ENCODE data around the gene AKAP7. TPM values are rescaled to one million over a fixed set of nuclear protein-coding genes. Genes with fewer than 3 reads are reported as not detected.

Gene AKAP7
- total and polyA plus RNA-seq, 12 donors: 1.8 to 15.4 (median 8.7) TPM

DNA sequence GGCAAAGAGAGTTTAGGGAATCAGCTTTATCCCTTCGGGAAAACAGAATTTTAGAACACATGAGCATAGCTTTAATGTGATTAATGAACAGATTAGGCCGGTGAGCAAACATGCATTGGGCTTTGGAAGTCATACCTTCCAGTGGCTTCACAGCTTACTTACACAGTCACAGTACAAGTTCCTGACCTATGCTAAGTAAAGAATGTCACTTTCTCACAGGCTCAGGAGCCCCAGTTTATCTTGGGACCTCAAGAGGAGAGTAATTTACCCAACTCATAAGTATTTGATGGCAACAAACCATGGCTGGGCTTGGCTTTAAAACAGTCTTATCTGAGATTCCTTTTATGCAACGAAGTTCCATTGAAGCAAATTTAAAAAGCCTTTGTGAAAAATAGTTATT is 195.9 kb downstream of the AKAP7 start:
- DNase-seq (no peak), ATAC-seq (no peak)
- H3K9me3 ChIP-seq: no peaks in the 10 kb centered on the region
- H3K4me1 ChIP-seq: no peaks in the 10 kb centered on the region
- no peaks in the 10 kb centered on the region for H3K36me3 ChIP-seq
- WGBS, 2 donors: 65 to 66% methylated on average over 3 of the region's 3 CpGs
- intact Hi-C loops (cut with DNase I): no loop called here
- no peak overlapping the region for H3K4me3 ChIP-seq
- H3K27ac ChIP-seq: no peak overlapping the region
- H3K27me3 ChIP-seq: no peaks in the 10 kb centered on the region
- TF ChIP-seq, protein P1, sequence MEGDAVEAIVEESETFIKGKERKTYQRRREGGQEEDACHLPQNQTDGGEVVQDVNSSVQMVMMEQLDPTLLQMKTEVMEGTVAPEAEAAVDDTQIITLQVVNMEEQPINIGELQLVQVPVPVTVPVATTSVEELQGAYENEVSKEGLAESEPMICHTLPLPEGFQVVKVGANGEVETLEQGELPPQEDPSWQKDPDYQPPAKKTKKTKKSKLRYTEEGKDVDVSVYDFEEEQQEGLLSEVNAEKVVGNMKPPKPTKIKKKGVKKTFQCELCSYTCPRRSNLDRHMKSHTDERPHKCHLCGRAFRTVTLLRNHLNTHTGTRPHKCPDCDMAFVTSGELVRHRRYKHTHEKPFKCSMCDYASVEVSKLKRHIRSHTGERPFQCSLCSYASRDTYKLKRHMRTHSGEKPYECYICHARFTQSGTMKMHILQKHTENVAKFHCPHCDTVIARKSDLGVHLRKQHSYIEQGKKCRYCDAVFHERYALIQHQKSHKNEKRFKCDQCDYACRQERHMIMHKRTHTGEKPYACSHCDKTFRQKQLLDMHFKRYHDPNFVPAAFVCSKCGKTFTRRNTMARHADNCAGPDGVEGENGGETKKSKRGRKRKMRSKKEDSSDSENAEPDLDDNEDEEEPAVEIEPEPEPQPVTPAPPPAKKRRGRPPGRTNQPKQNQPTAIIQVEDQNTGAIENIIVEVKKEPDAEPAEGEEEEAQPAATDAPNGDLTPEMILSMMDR (IDR thresholded peaks at IDR 0.05): no peak

DNA sequence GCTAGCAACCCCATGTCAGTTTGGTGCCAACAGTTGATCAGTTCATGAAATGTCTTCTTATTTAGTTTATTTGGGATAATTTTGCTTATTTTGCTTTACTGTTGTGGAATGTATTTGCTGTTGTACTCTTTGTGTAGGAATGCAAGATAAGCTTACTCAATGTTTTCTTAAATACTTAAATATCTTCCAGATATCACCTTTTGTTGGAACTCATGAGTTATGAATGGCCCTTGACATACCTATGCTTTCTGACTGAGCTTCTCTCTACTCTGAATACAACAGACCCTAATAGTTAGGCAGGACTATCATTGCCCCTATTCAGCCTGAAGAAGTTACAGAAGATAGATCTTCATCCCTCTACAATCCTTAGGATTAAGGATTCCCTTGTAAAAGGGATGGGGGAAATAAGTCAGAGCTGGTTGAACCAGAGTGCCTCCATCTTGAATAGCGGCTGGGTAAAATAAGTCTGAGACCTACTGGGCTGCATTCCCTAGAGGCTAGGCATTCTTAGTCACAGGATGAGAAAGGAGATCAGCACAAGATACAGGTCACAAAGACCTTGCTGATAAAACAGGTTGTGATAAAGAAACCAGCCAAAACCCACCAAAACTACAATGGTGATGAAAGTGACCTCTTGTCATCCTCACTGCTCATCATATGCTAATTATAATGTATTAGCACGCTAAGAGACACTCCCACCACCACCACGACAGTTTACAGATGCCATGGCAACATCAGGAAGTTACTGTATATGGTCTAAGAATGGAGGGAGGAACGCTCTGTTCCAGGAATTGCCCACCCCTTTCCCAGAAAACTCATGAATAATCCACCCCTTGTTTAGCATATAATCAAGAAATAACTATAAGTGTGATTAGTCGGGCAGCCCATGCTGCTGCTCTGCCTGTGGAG is 196.9 kb downstream of the AKAP7 start:
- WGBS, 2 donors: 86 to 88% methylated on average over 5 of the region's 5 CpGs
- Histone ChIP-seq H3K4me3 (no peak overlapping the region), H3K36me3 (no peaks in the 10 kb centered on the region), H3K9me3 (no peaks in the 10 kb centered on the region), H3K27me3 (no peaks in the 10 kb centered on the region), H3K4me1 (no peaks in the 10 kb centered on the region), H3K27ac (no peak overlapping the region)
- ATAC-seq (no peak), DNase-seq (no peak)
- TF ChIP-seq, protein P1 (IDR thresholded peaks at IDR 0.05): no peak
- intact Hi-C loops (cut with DNase I): no loop called here

Other genes starting within 250 kb of the AKAP7 start
- 10 to 100 TPM; 46.1 to 98.6 (median 55.7) TPM for gene EPB41L2, start 72.2 kb upstream of the AKAP7 start, total RNA-seq
- 10 to 100 TPM; 18.0 to 54.8 TPM for gene EPB41L2, start 72.2 kb upstream of the AKAP7 start, polyA plus RNA-seq